Progenitor cell of endocrine pancreas (in vitro differentiated cells): ENCODE measurements around the gene GNAI2. TPM values are rescaled to one million over a fixed set of nuclear protein-coding genes. Genes with fewer than 3 reads are reported as not detected.
A peak's percentile ranks its signal among the peaks of the same experiment; 100 is the strongest.

Experiments used
- DNase-seq: peaks from one replicate; pipeline ENCODE4 v3.0.0; 2021; ENCODE audit warnings: low spot score; ENCODE audit not compliant: unreplicated experiment
- H3K27ac Mint-ChIP-seq: 2 replicates; pipeline ENCODE4 v1.8.0; 2021; ENCODE audit warnings: mild to moderate bottlenecking, moderate library complexity, mixed read lengths
- H3K27me3 Mint-ChIP-seq: 2 replicates; pipeline ENCODE4 v1.8.0; 2021; ENCODE audit warnings: mixed read lengths
- H3K36me3 Mint-ChIP-seq: 2 replicates; pipeline ENCODE4 v1.8.0; 2022; ENCODE audit warnings: mixed read lengths; ENCODE audit not compliant: insufficient read depth
- H3K4me1 Mint-ChIP-seq: 2 replicates; pipeline ENCODE4 v1.8.0; 2021; ENCODE audit warnings: low read depth, mixed read lengths
- H3K4me3 Mint-ChIP-seq: 2 replicates; pipeline ENCODE4 v1.8.0; 2021; ENCODE audit warnings: low read depth, mild to moderate bottlenecking, moderate library complexity, mixed read lengths
- H3K9me3 Mint-ChIP-seq: 2 replicates; pipeline ENCODE4 v1.8.0; 2021; ENCODE audit warnings: low read depth, mixed read lengths
- total RNA-seq: library from RNA; stranded (reverse); gene quantifications from 2 replicates; pipeline ENCODE4 v1.2.1, GENCODE V29; 2021
- TF ChIP-seq, protein P1 (sequence below): fragments of 200-600 bp; sonication (generic); IDR thresholded peaks from one replicate; pipeline ENCODE4 v1.5.0; 2021; ENCODE audit warnings: antibody characterized with exemption, mild to moderate bottlenecking; ENCODE audit not compliant: unreplicated experiment

Gene GNAI2
- total RNA-seq, 1 donor from 2014 or later = 171 TPM

GRCh38 chr3:50294492-50295403 lies 58.7 kb downstream of the GNAI2 start:
- Mint-ChIP-seq H3K9me3 (no peaks in the 10 kb centered on the region), H3K27me3 (no peaks in the 10 kb centered on the region), H3K4me3 (no peak overlapping the region), H3K4me1 (peaks cover 16% of the 10 kb centered on the region), H3K36me3 (no peaks in the 10 kb centered on the region), H3K27ac (peak overlapping the region; percentile 41)
- DNase-seq = no peak
- TF ChIP-seq, protein P1, sequence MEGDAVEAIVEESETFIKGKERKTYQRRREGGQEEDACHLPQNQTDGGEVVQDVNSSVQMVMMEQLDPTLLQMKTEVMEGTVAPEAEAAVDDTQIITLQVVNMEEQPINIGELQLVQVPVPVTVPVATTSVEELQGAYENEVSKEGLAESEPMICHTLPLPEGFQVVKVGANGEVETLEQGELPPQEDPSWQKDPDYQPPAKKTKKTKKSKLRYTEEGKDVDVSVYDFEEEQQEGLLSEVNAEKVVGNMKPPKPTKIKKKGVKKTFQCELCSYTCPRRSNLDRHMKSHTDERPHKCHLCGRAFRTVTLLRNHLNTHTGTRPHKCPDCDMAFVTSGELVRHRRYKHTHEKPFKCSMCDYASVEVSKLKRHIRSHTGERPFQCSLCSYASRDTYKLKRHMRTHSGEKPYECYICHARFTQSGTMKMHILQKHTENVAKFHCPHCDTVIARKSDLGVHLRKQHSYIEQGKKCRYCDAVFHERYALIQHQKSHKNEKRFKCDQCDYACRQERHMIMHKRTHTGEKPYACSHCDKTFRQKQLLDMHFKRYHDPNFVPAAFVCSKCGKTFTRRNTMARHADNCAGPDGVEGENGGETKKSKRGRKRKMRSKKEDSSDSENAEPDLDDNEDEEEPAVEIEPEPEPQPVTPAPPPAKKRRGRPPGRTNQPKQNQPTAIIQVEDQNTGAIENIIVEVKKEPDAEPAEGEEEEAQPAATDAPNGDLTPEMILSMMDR = no peak

DNA sequence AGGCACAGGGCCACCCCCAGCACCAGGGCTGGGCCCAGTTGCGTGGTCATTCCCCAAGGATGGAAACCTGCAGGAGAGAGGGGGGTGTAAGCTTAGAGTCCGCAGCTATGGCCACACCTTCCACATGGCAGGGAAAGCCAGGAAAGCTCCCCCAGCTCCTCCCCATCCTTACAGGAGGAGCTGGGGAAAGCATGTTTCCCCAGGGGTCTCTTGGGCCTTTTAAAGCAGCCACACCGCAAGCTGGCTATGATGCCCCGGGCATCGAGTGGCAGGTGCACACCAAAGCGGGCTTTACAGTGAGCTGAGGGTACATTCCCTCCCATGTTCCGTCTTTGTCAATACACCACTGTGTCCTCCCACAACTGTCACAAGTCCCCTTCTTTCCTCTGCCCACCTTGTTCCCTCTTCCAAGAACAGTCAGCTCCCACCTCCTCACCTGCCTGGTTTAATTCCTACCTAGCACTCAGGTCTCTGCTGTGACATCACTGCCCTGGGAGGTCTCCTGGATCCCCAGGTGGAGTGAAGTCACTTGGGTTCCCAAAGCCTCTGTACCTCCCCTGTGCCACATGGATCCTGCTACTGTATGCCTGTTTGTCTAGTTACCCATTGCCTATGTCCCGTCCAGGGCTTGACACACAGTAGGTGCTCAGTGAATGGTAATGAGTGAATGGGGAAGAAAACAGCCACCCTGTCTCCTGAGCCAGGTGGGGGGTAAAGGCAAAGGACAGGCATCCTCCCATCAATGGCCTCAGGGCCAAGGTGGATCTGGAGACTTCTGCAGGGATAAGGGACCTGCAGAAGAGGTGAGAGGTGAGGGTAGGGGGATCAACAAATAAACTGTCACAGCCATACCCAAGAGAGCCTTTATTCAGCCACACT lies 59.8 kb downstream of the GNAI2 start:
- no peaks in the 10 kb centered on the region for H3K27me3 Mint-ChIP-seq
- no peaks in the 10 kb centered on the region for H3K36me3 Mint-ChIP-seq
- H3K27ac Mint-ChIP-seq = no peak overlapping the region
- no peak overlapping the region for H3K4me3 Mint-ChIP-seq
- H3K9me3 Mint-ChIP-seq = no peaks in the 10 kb centered on the region
- DNase-seq = no peak
- peaks cover 21% of the 10 kb centered on the region for H3K4me1 Mint-ChIP-seq
- TF ChIP-seq, protein P1 = no peak

DNA sequence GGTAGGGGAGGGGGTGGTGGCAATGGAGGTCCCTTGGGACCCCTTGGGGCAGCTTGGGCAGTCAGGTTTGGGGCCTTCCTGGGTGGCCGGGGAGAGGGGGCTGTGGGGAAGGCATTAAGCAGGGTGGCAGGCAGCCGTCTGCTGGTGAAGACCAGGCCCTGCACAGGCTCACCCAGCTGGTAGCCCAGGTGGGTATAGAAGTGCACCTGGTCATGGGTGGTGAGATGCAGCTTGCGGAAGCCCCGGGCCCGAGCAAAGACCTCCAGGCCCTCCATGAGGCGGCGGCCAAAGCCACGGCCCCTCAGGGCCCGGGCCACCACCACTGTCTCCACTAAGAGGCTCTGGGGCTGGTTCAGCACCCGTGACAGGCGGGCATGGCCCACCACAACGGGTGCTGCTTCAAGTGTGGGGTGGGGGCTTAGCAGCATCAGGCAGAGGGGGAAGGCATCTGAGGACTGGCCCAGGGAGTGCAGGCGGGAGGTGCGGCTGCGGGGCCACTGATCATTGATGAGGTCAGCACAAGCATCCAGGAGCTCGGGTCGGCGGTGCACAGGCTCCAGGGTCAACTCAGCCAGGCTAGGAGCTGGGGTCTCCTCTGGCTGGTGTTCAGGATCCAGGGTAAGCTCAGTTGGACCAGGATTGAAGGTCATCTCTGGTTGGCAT lies 60.8 kb downstream of the GNAI2 start:
- no peaks in the 10 kb centered on the region for H3K36me3 Mint-ChIP-seq
- no peaks in the 10 kb centered on the region for H3K9me3 Mint-ChIP-seq
- H3K4me1 Mint-ChIP-seq = peaks cover 14% of the 10 kb centered on the region
- H3K27ac Mint-ChIP-seq = no peak overlapping the region
- H3K4me3 Mint-ChIP-seq = peak overlapping the region; percentile 14
- TF ChIP-seq, protein P1 = no peak
- H3K27me3 Mint-ChIP-seq = no peaks in the 10 kb centered on the region
- DNase-seq = no peak

DNA sequence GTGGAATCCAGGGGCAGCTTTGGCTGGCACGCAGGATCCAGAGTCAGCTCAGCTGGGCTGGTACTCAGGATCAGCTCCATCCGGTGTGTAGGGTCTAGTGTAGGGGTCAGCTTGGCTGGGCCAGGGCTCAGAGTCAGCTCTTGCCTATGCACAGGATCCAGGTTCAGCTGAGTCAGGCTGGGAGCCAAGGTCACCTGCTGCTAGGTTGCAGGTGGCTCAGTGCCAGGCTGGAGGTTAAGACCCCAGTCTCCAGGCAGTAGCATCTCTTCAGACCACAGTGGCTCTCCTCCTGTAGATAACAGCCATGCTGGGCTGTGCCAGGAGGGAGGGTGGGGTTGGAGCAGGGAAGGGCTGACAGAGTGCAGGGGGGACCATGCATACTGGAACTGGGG lies 61.4 kb downstream of the GNAI2 start:
- Mint-ChIP-seq H3K36me3 (no peaks in the 10 kb centered on the region), H3K4me1 (peaks cover 15% of the 10 kb centered on the region), H3K27me3 (no peaks in the 10 kb centered on the region), H3K4me3 (no peak overlapping the region), H3K27ac (no peak overlapping the region), H3K9me3 (no peaks in the 10 kb centered on the region)
- TF ChIP-seq, protein P1 = no peak
- DNase-seq = no peak
